MCF 10A (cell line): ENCODE results near the gene SLC2A8. TPM values are rescaled to one million over a fixed set of nuclear protein-coding genes. Genes with fewer than 3 reads are reported as not detected.

Experiments
- BruUV-seq: library from RNA; stranded (reverse); fragments of 400-500 nt; replicated peaks from 2 replicates; lab custom pipeline; 2021; lab: Mats Ljungman, UMichigan
- CTCF ChIA-PET: fragments of 300-600 bp; sonication (Branson Sonifier 250); formaldehyde crosslinking; extraction: SDS; loops from one replicate; lab custom pipeline; 2021; ENCODE audit warnings: antibody characterized with exemption, inconsistent platforms; lab: Yijun Ruan, JAX
- POLR2A ChIA-PET: fragments of 300-600, 350-650 bp; sonication (Branson Sonifier 250); formaldehyde crosslinking; extraction: SDS; loops from one replicate; lab custom pipeline; 2020; ENCODE audit warnings: antibody characterized with exemption, inconsistent platforms; lab: Yijun Ruan, JAX
- DNase-seq: peaks from one replicate; pipeline ENCODE4 v3.0.0-alpha.2; 2018; ENCODE audit not compliant: unreplicated experiment
- H3K27ac Mint-ChIP-seq: one replicate; pipeline ENCODE4 v1.8.0; 2022; ENCODE audit warnings: mild to moderate bottlenecking, low read depth, mixed read lengths; ENCODE audit not compliant: unreplicated experiment
- H3K27me3 Mint-ChIP-seq: one replicate; pipeline ENCODE4 v1.8.0; 2022; ENCODE audit warnings: mixed read lengths; ENCODE audit not compliant: insufficient read depth, unreplicated experiment
- H3K36me3 Mint-ChIP-seq: one replicate; pipeline ENCODE4 v1.8.0; 2022; ENCODE audit warnings: mild to moderate bottlenecking, moderate library complexity, mixed read lengths; ENCODE audit not compliant: insufficient read depth, unreplicated experiment
- H3K4me1 Mint-ChIP-seq: one replicate; pipeline ENCODE4 v1.8.0; 2022; ENCODE audit warnings: mixed read lengths; ENCODE audit not compliant: insufficient read depth, unreplicated experiment
- H3K4me3 Mint-ChIP-seq: one replicate; pipeline ENCODE4 v1.8.0; 2022; ENCODE audit warnings: mild to moderate bottlenecking, moderate library complexity, mixed read lengths; ENCODE audit not compliant: unreplicated experiment
- H3K9me3 Mint-ChIP-seq: one replicate; pipeline ENCODE4 v1.8.0; 2022; ENCODE audit warnings: mixed read lengths; ENCODE audit not compliant: unreplicated experiment
- intact Hi-C: fragments of 100-400 bp; cut with micrococcal nuclease; formaldehyde crosslinking; loops from 2 replicates; pipeline ENCODE4 v1.14.1; 2022
- total RNA-seq: library from RNA; stranded (reverse); gene quantifications from 2 replicates; pipeline ENCODE4 v1.2.3, GENCODE V29; 2022
- TF ChIP-seq, protein P1 (sequence below): fragments of 200-600 bp; IDR thresholded peaks from one replicate; pipeline ENCODE4 v1.8.0; 2022; ENCODE audit warnings: antibody characterized with exemption, mild to moderate bottlenecking; ENCODE audit not compliant: unreplicated experiment

SLC2A8 gene
- total RNA-seq, 1 experiment from 2014 or later, result 14.0 TPM

DNA sequence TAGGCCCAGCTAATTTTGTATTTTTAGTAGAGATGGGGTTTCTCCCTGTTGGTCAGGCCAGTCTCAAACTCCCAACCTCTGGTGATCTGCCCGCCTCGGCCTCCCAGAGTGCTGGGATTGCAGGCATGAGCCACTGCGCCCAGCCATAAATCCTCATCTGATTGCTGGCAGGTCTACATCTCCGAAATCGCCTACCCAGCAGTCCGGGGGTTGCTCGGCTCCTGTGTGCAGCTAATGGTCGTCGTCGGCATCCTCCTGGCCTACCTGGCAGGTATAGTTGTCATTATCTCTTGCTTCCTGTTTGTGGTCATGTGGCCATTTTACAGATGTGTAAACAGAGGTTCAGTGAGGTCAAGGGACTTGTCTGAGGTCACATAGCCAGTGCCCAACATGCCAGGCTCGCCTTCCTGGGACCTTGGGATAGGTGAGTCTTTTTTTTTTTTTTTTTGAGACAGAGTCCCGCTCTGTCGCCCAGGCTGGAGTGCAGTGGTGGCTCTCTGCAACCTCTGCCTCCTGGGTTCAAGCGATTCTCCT, 2.8 kb downstream of the SLC2A8 start:
- Mint-ChIP-seq H3K4me3 (no peak overlapping the region), H3K27ac (no peak overlapping the region)
- CTCF ChIA-PET, result interaction anchor here (1.0 to 1.1 kb wide), 3 partner anchors 13 to 199 kb away, joined by 3 to 4 read pairs (median 3); no protein-coding TSS in a partner anchor

GRCh38 chr9:127402401-127403090, 5.6 kb downstream of the SLC2A8 start:
- ChIA-PET CTCF (interaction anchor here (0.8 kb wide), 1 partner anchor 183 kb away, joined by 3 read pairs; no protein-coding TSS in a partner anchor), POLR2A (interaction anchor here (0.7 kb wide), 1 partner anchor 891 kb away, joined by 3 read pairs; no protein-coding TSS in a partner anchor)
- Mint-ChIP-seq H3K36me3 (peaks cover 16% of the 10 kb centered on the region), H3K27ac (no peak overlapping the region), H3K9me3 (no peaks in the 10 kb centered on the region), H3K4me3 (no peak overlapping the region), H3K4me1 (peaks cover 4% of the 10 kb centered on the region), H3K27me3 (no peaks in the 10 kb centered on the region)
- DNase-seq, result no peak
- TF ChIP-seq, protein P1, sequence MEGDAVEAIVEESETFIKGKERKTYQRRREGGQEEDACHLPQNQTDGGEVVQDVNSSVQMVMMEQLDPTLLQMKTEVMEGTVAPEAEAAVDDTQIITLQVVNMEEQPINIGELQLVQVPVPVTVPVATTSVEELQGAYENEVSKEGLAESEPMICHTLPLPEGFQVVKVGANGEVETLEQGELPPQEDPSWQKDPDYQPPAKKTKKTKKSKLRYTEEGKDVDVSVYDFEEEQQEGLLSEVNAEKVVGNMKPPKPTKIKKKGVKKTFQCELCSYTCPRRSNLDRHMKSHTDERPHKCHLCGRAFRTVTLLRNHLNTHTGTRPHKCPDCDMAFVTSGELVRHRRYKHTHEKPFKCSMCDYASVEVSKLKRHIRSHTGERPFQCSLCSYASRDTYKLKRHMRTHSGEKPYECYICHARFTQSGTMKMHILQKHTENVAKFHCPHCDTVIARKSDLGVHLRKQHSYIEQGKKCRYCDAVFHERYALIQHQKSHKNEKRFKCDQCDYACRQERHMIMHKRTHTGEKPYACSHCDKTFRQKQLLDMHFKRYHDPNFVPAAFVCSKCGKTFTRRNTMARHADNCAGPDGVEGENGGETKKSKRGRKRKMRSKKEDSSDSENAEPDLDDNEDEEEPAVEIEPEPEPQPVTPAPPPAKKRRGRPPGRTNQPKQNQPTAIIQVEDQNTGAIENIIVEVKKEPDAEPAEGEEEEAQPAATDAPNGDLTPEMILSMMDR, result no peak
- intact Hi-C loops, result no loop called here
- no TSS peak for BruUV-seq

More for the DNA sequence above, 2.8 kb downstream of the SLC2A8 start:
- Mint-ChIP-seq H3K36me3 (peaks cover 12% of the 10 kb centered on the region), H3K4me1 (peaks cover 4% of the 10 kb centered on the region), H3K9me3 (no peaks in the 10 kb centered on the region), H3K27me3 (no peaks in the 10 kb centered on the region)
- BruUV-seq, result no TSS peak
- no peak for DNase-seq
- intact Hi-C loops, result no loop called here
- TF ChIP-seq, protein P1, result no peak
- POLR2A ChIA-PET, result interaction anchor here (1.8 to 2.1 kb wide), 2 partner anchors 17 to 24 kb away, joined by 7 to 12 read pairs; partner anchors contain the start of gene ZNF79

DNA sequence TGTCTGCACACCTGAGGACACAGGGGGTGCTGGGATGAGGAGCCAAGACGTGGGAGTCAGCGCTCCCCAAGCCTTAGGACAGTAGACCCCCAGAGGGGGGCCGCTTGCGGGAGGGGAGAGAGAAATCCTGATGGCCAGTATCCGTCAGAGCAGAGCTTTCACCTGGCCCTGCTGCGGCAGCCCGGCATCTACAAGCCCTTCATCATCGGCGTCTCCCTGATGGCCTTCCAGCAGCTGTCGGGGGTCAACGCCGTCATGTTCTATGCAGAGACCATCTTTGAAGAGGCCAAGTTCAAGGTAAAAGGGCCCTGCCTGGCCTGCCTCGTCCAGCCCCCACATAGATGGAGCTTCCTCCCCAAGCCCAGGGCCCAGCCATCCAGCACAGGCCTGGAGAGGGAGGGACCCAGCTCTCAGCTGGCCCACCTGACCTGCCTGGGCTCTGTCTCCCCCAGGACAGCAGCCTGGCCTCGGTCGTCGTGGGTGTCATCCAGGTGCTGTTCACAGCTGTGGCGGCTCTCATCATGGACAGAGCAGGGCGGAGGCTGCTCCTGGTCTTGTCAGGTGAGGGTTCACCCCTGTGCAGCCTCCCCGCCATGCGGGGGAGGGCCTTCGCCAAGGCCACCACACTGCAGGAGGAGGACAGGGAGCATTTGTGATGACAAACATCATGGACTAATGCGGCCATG, 6.7 kb downstream of the SLC2A8 start:
- Mint-ChIP-seq H3K36me3 (peaks cover 16% of the 10 kb centered on the region), H3K27me3 (no peaks in the 10 kb centered on the region), H3K27ac (no peak overlapping the region), H3K9me3 (no peaks in the 10 kb centered on the region), H3K4me3 (no peak overlapping the region), H3K4me1 (no peaks in the 10 kb centered on the region)
- TF ChIP-seq, protein P1, result no peak
- intact Hi-C loops, result no loop called here
- no peak for DNase-seq
- ChIA-PET CTCF (interaction anchor here (0.8 kb wide), 1 partner anchor 182 kb away, joined by 3 read pairs; no protein-coding TSS in a partner anchor), POLR2A (no interaction called here)
- no TSS peak for BruUV-seq

DNA sequence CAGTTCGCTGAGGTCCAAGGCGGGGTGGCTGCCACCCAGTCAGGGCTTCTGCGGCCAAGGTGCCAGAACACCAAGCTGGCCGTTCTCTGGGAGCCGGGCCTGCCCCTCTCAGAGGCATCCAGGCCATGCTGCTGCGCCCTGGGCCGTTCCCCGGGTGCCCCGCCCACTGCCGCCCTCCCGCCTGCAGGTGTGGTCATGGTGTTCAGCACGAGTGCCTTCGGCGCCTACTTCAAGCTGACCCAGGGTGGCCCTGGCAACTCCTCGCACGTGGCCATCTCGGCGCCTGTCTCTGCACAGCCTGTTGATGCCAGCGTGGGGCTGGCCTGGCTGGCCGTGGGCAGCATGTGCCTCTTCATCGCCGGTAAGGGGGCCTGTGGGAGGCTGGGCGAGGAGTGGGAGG, 7.7 kb downstream of the SLC2A8 start:
- no peaks in the 10 kb centered on the region for H3K9me3 Mint-ChIP-seq
- H3K27ac Mint-ChIP-seq, result no peak overlapping the region
- TF ChIP-seq, protein P1, result no peak
- H3K4me3 Mint-ChIP-seq, result no peak overlapping the region
- intact Hi-C loops, result no loop called here
- DNase-seq, result no peak
- H3K27me3 Mint-ChIP-seq, result no peaks in the 10 kb centered on the region
- ChIA-PET POLR2A (no interaction called here), CTCF (no interaction called here)
- no peaks in the 10 kb centered on the region for H3K4me1 Mint-ChIP-seq
- no TSS peak for BruUV-seq
- peaks cover 16% of the 10 kb centered on the region for H3K36me3 Mint-ChIP-seq
